Measurements from ENCODE around the gene LTC4S.

The LTC4S gene

DNA sequence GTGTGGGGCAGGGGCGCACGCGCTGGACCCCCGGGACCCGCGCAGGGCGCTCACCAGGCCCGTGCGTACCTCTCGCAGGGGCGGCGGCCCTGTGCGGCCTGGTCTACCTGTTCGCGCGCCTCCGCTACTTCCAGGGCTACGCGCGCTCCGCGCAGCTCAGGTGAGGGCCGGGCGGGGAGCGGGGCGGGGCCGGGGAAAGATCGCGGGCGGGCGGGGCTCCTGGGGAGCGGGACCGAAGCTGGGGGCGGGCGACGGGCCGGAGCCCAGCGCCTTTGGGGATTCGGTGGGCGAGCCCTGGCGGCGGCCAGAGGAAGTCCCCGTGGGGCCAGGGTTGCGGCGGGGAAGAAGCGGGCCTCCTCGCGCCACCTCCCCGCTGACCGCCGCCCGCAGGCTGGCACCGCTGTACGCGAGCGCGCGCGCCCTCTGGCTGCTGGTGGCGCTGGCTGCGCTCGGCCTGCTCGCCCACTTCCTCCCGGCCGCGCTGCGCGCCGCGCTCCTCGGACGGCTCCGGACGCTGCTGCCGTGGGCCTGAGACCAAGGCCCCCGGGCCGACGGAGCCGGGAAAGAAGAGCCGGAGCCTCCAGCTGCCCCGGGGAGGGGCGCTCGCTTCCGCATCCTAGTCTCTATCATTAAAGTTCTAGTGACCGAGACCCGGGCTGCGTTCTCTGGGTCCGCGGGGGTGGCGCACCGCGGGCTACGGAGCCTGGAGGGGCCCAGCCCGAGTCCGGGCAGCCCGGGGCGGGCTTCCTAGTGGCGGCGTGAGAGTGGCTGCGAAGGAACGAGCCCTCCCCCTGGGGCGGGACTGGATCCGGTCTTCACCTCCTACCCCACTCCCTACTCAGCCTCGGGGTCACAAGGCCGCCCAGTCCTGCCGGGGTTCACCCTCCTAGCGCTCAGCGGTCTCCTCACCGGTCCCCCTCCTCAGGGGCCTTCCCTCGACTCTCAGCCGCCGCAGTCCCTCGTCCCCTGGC is 2.4 kb downstream of the LTC4S start:
- peak; percentile 72 for DNase-seq

DNA sequence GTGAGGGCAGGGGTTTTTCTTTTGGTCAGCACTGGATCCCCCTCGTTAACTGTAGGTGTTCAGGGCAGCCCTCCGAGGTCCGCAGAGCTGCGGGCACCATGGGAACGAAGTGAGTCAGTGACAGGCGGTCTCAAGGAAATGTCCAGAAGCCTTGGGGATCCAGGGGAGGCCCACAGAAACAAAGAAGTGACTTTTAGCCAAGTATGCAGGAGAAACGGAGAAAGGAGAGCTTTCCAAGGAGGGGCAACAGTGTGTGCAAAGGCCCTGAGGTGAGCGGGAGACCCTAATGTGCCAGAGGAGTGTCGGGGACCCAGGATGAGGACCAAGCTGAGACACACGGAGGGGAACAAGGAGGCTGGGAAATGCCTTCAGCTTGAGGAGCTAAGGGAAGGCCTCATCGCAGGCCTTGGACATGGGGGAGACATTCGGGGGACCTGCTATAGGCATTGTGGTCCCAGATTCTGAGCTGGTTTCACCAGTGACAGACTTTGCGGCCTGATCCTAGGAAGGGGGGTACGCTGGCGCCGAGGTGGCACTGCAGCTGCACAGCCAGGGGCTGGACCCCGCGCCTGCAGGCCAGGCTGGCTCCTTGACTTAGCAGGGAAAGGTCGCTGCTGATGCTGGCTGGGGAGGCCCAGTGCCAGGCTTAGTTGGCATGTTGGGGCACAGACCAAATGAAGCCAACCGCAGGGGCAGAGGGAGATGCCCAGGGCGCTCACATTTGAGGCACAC is 3.3 kb downstream of the LTC4S start:
- DNase-seq, result no peak

DNA sequence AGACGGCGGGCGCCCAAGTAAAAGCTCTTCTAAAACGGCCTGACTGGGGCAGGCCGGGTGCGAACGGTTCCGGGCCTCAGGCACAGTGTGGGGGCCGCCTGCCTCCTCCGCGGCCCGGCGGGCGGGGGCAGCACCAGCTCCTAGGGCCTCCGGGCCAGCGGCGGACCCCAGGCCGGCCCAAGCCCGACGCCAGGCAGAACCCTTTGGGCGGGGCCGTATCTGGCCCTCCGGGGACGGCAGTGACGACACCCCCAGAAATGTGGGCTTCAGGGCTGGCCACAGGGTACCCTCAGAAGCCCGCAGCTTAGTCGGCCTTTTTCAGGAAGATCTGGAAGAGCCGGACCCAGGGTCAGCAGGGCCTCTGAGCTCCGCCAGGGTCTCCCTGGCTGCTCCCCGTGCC is 4.0 kb downstream of the LTC4S start:
- DNase-seq, result no peak

DNA sequence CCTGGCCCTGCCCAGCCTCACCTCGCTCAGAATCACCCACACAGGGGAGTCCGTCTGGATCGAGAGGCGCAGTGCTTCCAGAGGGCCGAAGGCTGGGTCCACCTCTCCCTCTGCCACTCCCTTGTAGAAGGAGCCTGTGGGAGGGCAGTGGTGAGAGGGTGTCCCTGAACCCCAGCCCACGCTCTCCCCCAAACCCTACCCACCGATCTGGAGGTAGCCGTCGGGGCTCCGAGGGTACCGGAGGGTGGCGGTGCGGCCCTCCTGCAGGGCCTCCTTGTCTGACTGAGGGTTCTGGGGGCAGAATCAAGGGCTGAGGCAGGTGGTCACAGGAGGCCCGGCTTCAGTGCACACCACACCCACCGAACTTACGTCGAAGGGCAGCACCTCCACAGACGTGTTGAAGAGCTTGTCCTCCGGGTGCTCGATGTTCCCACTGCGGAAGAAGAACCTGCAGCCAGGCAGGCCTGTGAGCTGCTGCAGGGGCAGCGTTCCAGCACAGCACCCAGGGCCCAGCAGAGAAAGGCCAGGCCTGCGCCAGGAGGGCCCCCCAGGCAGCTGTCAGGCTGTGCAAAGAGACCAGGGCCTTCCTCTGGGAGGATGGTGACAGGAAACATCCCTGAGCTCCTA is 4.5 kb downstream of the LTC4S start:
- DNase-seq, result no peak

DNA sequence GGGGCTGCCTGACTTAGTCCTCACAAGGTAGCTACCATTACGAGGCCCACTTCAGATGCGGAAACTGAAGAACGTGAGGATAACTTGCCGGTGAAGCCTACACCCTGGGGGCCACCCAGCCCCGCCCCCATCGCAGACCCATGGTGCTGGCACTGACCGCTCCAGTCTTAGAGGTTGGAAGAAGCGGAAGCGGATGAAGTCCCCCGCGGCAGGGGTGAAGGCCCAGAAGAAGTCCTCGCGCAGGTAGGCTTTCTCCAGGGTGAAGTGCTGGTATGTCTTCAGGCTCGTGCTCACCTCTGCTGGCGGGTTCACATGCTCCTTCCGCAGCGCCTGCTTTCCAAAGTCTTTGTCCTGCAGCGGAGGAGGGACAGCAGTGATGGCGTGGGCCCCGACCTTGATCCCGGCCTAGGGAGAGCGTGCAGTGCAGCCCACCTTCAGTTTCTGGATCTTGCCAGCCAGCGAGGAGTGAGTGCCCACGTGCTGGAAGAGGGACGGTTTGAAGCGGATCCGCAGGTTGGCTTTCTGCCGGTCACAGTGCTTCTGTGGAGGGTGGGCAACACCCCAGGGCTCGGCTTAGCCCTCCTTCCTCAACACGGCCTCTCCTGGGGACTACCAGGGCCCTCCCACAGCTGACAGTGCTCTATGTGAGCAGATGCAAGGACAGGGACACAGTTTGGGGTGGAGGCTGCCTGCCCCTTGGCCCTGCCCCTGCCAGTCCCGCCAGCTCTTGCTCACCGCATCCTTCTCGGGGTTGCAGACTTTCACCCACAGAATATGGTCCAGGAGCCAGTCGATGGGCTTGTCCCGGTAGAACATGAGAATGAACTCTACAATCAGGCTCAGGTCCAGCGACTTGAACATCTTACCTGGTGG is 5.2 kb downstream of the LTC4S start:
- no peak for DNase-seq

DNA sequence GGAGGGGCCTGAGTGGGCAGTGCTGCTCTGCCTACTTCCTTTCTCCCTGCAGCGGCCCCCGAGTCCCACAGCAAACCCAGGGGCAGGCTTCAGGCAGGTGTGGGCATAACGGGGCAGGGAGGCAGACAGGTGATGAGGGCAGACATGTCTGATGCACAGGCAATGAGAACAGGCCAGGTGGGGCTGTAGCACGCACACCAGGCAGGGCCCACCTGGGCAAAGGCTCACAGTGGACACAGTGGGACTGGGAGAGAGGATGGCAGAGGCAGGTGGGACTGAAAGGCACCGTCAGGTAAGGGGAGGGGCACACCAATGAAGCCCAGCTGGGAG is 5.8 kb downstream of the LTC4S start:
- DNase-seq, result no peak

DNA sequence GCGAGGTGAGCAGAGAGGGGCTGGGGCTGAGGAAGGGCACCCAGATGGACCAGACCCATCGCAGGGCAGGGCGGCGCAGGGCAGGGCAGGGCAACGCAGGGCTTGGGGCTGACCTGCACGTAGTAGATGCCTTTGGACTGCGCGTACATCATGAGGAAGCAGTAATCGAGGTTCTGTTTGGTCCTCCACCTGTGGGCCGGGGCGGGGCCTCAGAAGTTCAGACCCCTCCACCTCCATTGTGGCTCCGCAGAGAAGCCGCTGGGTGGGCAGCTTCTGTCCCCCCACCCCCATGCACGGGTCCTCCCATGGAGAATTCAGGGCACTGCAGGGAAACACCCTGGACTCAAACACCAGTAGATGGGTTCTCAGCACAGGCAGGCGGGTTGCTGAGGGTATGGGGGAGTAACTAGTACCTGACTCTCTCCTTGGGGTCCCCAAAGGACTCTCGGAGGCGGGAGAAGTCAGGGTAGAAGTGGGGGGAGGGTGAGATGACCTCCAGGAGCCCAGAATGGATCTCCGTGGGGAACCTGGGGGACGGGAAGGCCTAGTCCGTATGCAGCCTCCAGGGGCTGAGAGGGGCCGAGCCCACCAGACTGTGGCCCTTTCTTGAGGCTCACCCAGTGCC is 6.4 kb downstream of the LTC4S start:
- DNase-seq, result no peak

DNA sequence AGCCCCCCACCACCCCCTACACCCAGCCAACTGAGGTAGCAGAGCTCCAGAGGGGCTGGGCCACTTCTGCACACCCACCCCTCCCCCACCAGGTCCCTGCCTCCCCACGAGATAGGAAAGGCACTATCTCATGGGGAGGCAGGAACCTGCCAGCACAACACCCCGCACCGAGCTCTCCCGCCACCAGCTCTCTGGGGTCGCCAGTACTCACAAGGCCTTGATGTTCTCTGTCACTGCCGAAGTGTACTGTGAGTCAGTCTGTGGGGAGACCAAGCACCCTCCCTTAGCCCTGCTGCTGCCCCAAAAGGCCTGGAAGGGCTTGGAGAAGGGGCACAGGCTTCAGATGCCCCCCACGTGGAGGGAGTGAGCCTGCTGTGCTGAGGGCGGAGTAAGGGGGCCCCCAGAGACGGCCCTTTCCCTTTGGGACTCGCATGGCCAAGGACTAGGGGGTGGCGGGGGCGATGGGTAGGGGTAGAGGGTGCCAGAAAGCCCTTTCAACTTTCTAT is 7.0 kb downstream of the LTC4S start:
- DNase-seq, result no peak

DNA sequence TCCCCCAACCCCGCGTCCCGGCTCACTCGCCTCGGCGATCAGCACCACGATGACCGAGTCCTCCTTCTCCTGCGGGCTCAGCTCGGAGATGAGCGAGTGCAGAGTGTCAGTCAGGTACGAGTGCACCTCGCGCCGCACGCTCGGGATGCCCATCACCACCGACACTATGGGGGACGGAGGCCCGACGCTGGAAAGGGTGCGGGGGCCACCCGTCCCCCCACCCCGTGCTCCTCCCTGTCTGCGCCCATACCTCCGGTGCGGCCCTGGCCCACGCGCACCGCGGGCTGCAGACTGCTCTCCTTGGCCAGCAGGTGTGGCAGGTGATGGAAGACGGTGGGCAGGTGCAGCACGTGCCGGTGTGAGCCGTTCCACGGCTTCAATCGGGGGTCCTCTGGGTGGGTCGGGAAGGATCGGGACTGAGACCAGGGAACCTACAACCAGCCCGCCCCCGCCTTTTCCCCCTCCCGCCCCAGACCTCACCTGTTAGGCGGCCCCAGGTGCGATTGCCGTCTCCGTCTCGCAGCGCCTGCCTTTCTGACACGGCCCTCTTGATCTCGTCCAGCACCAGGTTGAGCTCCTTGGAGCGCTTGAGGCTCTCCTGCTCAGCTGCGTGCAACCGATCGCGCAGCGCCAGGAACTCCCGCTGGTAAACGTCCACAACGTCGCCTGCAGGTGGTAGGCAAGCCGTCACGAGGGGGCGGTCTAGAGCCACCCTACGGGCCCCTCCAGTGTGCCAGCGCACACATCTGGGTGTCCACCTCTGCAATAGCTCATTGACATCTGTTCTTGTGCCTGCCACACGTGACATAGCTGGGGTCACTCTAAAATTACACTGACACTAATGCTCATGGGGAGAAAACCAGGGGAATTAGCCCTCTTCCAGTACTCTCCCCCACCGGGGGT is 7.8 kb downstream of the LTC4S start:
- DNase-seq, result no peak

DNA sequence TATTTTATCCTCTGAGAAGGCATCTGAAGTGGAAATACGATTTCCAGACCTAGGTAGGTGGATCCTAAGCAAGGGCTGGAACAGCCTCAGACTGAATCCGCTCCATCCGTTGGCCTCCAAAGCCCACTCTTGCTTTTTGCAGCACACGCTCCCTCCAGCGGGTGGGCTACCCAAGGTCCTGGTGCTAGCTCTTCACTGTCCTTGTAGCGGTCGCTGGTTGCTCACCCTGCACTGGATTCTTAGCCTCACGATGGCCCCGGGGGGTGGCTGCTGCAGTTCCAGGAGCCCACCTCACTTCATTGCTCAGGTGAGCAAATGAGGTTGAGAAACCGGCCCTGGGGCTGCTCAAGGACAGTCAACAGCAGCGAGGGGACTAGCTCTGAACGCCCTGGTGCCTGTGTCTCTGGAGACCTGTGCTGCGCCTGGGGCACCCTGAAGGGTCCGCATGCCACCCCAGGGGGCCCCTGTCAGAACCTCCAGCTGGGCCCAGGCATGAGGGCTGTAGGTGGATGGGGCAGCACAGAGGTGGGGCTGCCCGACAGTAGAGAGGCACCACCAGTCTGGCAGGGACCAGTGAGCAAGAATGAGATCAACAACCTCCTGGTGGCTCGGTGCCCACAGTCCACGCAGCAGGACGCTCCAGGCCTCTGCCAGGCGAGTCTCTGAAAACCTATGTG is 8.6 kb downstream of the LTC4S start:
- DNase-seq, result no peak

DNA sequence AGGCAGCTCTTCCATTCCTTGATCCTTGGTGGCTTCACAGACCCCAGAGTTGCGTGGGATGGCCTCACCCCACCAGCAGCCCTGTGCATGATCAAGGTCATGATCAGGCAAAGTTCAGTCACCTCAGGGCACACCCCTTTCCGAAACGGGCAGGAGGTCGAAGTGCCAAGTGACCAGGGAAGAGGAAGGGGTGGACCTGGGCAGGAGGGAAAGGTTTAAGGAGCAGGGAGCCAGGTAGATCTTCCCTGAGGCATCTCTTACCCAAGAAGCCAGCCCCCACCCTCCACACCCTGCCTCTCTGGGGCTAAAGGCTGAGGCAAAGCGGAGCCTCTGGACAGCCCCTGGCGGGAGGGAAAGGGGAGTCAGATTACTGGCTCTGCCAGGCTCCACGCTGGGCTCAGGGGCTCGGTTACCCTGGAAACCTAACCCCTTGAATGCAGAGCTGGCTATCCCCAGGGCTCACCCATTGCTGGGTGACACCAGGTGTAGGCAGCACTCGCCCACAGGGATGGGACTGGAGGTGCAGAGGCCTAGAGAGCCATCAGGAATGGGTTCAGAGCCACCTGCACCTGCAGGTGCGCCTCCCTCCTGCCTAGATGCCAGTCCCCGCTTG is 9.3 kb downstream of the LTC4S start:
- no peak for DNase-seq

DNA sequence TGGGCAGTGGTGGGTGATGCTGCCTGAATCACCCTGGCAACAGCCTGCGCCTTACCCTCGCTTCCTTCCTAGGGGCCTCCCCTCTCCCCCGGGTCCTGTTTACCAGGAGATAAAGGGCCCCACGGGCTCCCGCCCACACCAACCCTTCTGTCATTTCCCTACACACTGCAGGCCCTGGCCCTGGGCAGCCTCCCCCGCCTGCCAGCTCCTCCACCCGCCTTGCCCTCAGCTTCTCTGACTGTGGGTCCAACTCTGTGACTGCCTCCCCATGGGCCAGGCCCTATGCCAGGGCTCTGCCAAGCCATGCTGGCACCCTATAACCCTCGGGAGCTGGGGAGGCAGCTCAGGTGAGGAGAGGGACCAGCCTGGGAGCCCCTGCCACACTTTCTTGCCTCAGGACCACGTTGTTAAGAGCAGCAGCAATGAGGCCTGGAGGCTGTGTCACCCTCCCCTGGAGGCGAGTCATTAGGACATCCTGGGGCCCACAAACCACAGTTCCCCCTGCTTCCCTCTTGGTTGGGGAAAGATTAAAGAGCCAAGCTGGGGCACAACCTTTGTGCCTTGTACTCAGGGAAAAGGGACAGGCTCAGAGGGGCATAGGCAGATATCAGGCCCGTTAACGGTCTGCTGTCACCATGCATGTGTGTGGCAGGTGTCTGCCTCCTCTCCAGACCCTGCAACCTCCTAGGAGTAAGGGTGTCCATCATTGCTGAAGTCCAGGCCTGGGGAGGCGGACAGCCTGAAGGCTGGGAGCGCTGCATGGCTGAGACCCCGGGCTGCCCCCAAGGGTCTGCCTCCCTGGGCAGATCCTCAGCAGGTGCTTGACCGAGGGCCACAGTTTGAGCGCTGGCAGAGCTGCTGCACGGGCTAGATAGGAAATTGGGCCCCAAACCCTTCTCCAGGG is 10.1 kb downstream of the LTC4S start:
- peak; percentile 69 for DNase-seq

DNA sequence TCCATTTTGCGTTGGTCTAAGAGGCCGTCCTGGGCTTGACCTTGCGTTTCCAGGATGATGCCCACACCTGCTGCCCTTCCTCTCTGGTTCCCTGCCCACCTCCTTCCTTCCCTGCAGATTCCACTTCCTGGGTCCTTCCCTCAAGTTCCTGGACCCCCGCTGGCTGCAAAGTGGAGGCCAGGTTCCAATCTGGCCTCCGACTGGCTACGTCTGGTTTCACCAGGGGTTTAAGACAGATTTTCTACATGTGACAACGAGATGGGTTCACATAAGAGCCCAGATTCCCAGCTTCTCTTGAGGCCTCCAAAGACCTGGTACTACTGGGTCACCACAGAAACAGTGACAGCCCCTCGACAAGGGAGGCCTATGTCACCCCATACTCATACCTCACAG is 10.8 kb downstream of the LTC4S start:
- no peak for DNase-seq

DNA sequence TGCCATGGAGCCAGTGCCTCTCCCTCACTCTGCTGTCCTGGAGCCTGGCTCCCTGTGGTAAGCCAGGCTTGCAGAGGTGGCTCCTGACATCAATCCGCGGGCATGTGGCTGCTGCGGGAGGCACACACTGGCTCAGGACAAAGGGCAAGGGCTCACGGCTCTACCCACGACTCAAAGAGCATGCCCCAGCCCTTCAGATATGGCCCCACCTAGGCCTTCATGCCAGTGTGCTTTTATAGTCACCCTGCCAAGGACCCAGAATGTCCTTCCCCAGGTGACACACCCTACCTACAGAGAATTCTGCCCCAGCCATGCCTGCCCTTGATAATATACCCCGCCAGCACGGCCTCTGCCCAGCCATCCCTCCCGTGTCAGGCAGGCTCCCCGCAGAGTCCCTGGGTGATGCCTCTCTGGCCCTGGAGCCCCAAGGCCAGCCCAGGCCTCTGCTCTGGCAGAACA is 11.3 kb downstream of the LTC4S start:
- DNase-seq, result no peak

DNA sequence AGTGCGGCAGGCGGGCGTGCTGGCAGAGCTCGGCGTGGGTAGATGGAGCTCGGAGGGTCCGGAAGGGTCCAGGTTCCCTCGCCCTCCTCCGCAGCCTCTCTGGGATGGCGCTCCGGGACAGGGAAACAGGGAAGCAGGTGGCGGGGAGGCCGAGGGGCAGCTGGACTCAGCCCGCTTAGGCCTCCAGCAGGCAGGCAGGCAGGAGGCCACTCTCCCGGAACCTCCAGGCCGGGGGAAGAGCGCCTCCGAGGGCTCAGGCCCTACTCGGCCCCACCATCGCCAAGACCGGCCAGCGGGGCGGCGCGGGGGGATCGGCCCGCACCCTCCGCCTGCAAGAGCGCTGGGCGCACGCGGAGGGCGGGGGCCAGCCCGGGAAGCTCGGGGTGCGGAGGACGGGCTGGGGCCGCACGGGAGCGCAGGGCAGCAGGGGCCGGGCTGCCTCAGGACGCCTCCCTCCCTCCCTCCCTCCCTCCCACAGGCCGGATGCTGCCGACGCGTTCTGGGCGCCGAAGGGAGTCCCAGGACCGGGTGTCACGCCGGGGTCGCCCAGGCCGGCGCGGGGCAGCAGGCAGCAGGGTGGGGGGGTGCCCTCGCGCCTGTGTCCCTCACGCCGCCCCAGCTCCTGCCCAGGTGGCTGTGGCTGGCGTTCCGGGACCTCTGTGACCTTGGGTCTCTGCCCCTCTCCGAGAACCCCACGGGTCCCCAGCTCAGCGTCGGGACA is 11.9 kb downstream of the LTC4S start:
- DNase-seq, result peak; percentile 12

DNA sequence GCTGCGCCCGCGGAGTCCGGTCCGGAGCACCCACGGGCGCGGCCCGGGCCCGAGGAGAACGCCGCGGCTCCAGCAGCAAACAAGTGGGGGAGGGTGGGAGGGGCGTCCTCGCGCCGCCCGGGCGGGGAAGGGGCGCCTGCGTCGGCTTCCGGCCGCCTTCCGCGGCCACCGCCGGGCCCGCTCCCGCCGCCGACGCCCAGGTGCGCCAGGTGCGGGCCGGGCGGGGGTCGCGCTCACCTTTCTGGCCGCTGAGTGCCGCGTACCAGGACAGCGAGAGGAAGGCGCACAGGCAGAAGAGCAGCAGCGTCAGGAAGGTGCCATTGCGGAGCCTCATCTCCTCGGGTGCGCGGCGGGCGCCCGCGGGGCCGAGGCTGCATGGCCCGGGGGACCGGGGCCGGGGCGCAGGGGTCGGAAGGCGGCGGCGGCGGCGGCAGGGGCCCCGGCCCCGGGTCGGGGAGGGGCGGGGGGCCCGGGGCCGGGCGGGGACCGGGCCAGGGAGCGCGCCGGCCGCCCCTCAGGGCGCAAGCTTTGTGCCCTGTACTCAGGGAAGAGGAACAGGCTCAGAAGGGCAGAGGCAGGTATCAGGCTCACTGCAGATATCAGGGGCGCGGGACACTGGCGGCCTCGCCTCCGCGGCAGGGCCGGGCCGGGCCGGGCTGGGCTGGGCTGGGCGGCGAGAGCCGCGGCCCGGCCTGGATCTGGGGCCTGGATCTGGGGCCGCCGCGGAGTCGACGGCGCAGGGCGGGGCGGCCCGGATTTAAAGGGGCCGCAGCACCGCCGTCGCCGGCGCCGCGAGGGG is 12.7 kb downstream of the LTC4S start, which contains the start of gene MGAT4B:
TSS of gene MGAT4B (minus strand) at position 617 of the 799 bp plus-strand sequence. CDS start at position 334, 283 bp downstream.
- DNase-seq, result peak; percentile 75

Data from GDM1 (cell line).